ENCODE measurements around the gene ITPRID2.

ITPRID2 gene

DNA sequence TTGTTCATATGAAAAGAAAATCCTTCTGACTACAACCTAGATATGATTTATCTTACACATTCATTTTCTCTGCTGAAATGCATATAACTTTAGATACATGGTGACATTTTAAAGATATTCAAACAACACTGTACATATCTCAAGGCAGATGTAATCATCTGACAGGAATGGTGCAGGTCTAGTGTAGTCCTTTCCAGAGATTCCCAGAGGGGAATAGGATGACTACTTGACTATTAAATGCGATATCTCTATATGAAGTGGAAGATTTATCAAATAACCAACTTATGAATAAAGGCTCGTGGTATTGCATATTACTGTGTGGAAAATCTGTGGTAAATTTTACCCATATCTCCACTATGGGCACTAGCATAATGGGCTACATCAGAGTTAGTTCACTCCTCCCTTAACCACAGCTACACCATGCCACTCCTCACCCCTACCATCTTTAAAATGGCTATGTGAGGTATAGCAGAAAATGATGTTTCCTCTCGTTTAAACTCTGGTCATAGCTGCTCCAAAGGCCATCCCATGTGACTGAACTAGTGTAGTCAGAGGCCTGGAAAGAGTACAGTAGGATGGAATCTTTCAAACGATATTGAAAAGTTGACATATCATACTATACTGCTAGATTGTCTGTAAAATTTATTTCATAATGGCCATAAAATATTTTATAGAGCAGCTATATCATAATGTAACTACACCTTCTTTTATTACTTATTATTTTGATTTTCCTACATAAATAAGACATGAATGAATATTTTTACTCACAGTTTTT, 9.1 kb upstream of the ITPRID2 start:
- no peak for DNase-seq

DNA sequence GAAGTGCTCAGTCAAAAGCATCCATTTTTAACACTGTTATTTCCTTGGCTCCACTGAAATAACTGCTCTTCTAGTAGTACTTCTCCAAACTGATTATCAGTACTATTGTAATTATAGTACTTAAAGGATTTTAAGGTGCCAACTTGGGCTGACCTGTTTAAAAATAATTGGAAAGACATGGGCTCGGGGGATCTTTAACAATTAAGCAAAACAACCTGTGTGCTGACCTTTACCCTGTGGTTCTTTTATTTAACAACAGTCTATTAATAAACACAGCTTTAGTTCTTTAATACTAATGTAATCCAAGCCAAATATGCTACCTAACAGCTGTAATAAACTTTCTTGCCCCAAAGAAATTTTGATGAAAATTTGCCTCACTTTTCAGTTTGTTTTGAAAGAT, 6.9 kb upstream of the ITPRID2 start:
- no peak for DNase-seq

- DNase-seq = no peak
Measured at GRCh38 chr2:181885096-181885495, 6.4 kb upstream of the ITPRID2 start.

GRCh38 chr2:181886192-181886591, 5.3 kb upstream of the ITPRID2 start:
- DNase-seq = no peak

DNA sequence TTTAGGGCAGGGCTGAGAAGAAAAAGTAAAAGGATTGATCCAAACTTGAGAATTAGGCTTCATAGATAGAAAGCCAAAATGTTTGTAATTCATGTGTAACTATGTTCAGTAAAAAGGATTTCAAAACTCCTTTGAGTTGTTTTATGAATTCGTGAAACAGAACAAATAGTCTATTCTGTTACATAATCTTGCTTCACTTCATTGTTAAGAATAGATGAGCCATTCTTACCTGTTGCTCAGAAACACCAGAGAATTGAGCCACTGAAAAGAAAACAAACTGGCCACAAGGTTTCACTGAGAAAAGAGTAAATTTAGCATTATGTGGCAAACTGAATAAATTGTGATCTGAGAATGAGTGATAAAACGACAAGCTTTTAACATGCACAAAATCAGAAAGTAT, 4.5 kb upstream of the ITPRID2 start:
- no peak for DNase-seq

- DNase-seq = no peak
Measured at GRCh38 chr2:181889776-181890175, 1.8 kb upstream of the ITPRID2 start.

DNA sequence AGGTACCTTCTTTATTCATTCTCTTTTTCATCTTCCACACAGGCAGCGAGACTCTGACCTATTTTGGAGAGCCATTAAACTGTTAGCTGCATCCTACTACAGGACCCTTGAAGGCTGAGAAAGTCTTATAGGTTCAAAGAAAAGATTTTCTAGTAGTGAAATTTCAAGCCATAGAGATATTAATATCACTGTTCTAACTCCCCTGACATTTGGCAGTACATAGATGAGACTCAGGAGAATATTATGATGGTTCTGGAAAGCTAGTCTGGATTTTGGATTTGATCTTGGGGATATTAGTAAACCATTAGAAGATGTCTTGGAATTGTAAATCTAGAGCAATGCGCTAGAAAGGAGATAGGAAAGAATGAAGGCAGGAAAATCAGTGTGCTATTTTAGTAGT, 1.3 kb upstream of the ITPRID2 start:
- no peak for DNase-seq

DNA sequence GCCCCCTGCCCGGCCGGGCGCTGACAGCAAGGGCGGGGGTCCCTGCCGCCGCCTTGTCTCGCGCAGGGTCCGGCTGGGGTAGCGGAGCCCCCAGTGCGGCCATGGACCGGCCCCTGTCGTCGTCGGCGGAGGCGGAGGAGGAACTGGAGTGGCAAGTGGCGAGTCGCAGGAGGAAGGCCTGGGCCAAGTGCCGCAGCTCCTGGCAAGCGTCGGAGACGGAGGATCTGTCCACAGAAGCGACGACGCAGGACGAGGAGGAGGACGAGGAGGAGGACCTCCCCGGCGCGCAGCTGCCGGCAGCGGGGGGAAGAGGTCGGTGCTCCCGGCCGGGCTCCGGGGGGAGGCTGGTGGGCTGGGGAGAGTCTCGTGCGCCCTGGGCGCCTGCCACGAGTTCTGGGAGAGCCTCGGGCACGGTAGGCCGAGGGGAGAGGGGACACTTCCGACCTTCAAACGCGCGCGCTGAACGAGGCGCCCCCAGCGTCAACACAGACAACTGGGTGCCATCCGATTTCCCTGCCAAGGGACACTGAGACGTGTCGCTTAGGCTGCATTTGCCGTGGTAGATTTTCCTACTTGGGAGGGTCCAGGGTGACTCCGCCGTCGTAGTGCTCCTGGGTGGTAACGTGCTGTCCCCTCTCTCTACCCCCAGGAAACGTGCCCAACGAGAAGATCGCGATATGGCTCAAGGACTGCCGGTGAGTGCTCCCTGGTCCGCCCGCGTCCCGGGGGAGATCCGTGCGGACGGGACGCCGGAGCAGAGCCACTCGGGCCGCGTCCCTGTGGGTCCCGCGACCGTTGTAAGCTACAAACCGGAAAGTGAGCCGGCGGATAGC, 652 bp downstream of the ITPRID2 start:
- peak; percentile 70 for DNase-seq

DNA sequence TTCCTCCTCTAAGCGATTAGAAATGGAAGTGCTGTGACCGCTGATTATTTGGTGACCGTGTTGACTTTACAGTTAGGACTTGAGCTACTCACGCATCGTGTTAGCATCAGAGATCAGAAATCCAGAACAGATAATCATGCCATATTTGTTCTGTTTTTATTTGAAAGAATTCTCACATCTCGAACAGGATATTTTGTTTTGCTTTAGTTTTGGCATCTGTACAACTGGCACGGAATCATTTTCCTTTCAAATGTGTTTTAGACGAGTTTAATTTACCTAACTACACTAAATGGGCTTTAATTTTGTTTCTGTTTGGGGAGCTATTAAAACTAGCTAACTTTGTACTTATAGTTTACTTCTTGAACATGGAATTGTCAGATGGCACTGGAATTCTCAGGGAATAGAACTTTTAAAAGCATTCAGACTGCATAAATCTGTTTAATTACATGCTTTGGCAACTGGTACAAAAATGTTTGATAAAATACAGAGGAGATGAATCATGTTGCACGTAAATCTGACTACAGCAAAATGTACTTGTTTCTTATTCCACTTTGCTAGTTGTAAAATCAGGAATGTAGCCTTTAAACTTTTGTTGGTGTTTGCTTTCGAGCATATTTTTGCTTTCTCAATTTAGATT, 1.4 kb downstream of the ITPRID2 start:
- no peak for DNase-seq

GRCh38 chr2:181894381-181894780, 2.9 kb downstream of the ITPRID2 start:
- no peak for DNase-seq

DNA sequence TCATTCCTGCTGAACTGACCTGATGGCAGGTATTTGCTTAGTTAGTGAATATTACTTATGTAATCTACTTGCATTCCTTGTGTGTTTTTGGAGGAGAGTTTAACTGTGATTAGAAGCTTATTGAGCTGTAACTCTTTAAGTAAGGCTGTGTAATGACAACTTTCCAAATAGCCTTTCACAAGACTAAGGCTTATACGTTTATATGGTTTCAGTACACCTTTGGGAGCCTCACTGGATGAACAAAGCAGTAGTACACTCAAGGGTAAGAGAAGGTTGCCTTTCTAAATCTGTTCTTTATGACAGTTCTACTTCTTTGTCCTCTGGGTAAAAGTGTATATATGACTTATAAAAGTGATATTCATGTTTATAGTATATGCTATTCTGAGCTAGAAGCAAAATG, 4.3 kb downstream of the ITPRID2 start:
- no peak for DNase-seq

GRCh38 chr2:181896286-181896685, 4.8 kb downstream of the ITPRID2 start:
- DNase-seq = no peak

DNA sequence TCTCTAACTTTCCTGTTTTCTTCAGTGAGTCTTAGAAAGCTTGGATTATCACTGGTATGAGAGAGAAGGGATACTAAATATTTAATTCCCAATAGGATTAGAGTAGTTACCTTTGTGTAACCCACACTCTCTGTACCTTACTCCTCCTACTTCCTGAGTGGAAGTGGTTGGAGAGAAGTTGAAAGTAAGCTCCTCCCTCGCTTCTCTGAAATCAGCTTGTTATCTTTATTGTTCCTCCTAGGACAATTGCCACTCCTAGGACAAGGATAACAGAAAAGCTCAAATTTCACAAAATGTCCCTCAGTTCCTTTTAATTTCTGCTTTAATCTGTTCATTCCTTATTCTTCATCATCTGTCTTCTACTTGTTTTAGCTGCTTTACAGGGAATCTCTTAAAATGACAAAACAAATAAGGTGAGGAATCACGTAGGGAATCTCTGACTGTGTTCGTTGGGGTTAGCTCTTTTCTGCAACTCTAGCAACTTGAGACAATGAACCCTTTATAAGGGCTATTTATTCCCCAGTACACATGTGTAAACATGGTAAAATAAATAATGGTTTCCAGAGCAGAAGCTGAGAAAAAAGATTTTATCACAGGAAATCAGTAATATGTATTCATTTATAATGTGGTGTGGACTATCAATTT, 8.6 kb downstream of the ITPRID2 start:
- no peak for DNase-seq

- DNase-seq = no peak
Measured at GRCh38 chr2:181902625-181903024, 11.1 kb downstream of the ITPRID2 start.

- no peak for DNase-seq
Measured at GRCh38 chr2:181904022-181904632, 12.6 kb downstream of the ITPRID2 start.

DNA sequence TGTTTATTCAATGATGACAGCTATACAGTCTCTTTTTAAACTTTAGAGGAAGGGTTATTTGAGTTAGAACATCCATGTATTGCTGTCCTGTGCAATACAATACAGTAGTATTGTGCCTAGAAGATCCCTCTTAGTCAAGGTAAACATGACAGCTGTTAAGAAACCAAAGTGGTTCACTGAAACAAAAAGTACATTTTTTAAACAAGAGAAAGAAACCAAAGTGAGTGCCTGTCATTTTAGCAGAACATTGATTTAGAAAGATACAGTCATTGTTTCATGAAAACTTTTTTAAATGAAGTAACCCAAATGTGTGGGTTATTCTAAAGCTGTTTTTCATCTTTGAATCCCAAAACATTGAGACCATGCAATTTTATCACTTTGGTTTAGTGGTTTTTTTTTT, 15.5 kb downstream of the ITPRID2 start:
- no peak for DNase-seq

DNA sequence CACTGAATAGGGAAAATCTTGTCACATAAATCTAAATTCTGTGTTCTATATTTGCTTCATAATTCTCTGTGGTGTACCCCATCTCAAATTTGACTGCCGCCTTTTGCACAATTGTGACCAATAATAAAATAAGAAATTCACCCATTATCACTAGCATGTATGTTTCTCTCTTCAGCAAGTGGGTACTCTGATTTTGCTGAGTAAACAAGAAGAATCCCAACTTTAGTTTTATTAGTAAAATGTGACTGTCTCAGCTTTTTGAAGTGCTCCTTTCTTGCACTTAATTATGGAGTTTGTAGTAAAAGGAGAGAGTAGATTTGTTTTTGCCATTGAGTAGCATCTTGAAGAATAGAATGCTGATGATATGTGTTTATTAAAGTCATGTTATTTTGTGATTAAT, 16.1 kb downstream of the ITPRID2 start:
- no peak for DNase-seq

DNA sequence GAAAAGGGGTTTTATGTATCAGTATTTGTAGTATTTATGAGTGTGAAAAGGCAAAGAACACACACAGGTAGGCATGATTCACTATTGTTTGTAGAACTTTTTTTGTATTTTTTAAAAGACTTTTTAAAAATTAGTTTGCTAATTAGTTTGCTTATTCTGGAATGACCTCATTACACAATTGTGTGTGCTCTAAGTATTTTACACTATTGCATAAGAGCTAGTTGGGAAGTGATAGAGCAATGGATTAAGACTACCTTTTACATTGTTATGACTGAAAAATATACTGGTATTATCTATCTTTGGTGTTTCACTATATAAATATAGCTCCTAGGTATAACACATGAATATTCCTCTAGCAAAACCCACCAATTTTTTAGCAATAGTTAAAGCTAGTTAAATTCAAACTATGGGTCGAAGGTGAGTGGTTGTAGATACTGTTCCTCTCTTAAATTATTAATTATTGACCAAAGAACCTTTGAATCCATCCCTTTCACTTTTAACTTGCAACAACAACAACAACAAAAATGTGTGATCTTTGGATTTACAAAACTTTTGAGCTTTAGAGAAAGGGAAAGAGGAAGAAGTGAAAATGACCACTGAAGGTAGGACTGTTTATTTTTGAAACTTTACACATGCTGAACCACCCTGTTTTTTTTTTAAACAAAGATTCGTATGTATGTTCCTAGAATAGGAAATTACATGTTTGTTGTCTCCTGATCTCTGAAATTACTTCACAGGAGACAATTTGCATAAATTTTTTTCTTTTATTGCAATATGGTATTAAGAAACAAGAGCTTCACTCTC, 18.7 kb downstream of the ITPRID2 start:
- no peak for DNase-seq

GRCh38 chr2:181911830-181912229, 20.3 kb downstream of the ITPRID2 start:
- DNase-seq = no peak

GRCh38 chr2:181915102-181915501, 23.6 kb downstream of the ITPRID2 start:
- DNase-seq = no peak

- DNase-seq = no peak
Measured at GRCh38 chr2:181916726-181917718, 25.5 kb downstream of the ITPRID2 start.
